VCaP (cell line): Measurements from ENCODE around the gene AIFM2.

ENCODE experiments used
- H3K27ac ChIP-seq: fragments of 450-650 bp; 2 replicates; pipeline ENCODE4 v1.5.1; 2017
- TF ChIP-seq, protein P1 (sequence below): fragments of 450-650 bp; conservative IDR thresholded peaks from 2 replicates; pipeline ENCODE4 v1.5.1; 2017; ENCODE audit warnings: mild to moderate bottlenecking, moderate library complexity

Gene AIFM2

DNA sequence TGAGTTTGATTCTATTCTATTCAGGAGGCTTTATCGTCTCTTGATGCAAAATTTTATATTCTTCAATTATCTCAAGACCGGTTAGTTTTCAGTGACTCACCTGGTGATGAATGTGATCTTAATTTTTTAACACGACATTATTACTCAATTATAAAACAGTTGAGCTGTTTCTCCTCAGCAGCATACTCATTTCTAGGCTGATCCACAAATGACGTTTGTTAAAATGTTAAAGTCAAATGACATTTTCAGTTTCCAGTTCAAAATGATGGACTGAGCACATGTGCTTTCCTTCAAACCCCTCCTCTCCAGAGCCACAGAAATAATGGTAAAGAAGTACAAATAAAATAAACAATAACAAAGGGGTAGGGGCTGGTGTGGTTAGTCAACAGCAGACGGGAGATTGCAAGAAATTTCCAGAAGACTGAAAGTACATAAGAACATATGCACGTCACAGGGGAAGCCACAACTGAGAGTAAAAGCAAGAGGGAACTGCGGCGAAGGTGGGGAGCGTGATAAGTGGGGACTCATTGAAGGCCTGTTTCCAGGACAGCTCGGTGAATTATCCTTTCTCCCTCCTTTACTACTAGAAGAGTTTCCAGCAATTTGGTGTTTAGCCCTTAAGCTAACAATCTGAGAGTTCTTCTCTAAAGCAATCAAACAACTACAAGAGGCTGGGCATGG is 69.1 kb downstream of the AIFM2 start:
- TF ChIP-seq, protein P1, sequence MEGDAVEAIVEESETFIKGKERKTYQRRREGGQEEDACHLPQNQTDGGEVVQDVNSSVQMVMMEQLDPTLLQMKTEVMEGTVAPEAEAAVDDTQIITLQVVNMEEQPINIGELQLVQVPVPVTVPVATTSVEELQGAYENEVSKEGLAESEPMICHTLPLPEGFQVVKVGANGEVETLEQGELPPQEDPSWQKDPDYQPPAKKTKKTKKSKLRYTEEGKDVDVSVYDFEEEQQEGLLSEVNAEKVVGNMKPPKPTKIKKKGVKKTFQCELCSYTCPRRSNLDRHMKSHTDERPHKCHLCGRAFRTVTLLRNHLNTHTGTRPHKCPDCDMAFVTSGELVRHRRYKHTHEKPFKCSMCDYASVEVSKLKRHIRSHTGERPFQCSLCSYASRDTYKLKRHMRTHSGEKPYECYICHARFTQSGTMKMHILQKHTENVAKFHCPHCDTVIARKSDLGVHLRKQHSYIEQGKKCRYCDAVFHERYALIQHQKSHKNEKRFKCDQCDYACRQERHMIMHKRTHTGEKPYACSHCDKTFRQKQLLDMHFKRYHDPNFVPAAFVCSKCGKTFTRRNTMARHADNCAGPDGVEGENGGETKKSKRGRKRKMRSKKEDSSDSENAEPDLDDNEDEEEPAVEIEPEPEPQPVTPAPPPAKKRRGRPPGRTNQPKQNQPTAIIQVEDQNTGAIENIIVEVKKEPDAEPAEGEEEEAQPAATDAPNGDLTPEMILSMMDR = no peak
- H3K27ac ChIP-seq = no peak overlapping the region
